Mesothelial cell of epicardium (in vitro differentiated cells): ENCODE measurements around the gene PASK. TPM values are rescaled to one million over a fixed set of nuclear protein-coding genes. Genes with fewer than 3 reads are reported as not detected.

Experiments used
- DNase-seq, 2 experiments: peaks; one replicate each; pipeline ENCODE4 v3.0.0; 2021; ENCODE audit warnings: low spot score in 2 of 2; ENCODE audit not compliant: unreplicated experiment in 2 of 2
- H3K27ac Mint-ChIP-seq: 2 replicates; pipeline ENCODE4 v1.8.0; 2021; ENCODE audit warnings: mixed read lengths
- H3K27me3 Mint-ChIP-seq: 2 replicates; pipeline ENCODE4 v1.8.0; 2021; ENCODE audit warnings: low read depth, mixed read lengths
- H3K36me3 Mint-ChIP-seq: 2 replicates; pipeline ENCODE4 v1.8.0; 2021; ENCODE audit warnings: mixed read lengths
- H3K4me1 Mint-ChIP-seq: 2 replicates; pipeline ENCODE4 v1.8.0; 2021; ENCODE audit warnings: mixed read lengths
- H3K4me3 Mint-ChIP-seq: 2 replicates; pipeline ENCODE4 v1.8.0; 2021; ENCODE audit warnings: mild to moderate bottlenecking, moderate library complexity, mixed read lengths
- H3K9me3 Mint-ChIP-seq: 2 replicates; pipeline ENCODE4 v1.8.0; 2021; ENCODE audit warnings: mixed read lengths
- total RNA-seq: library from RNA; stranded (reverse); gene quantifications from 3 replicates; pipeline ENCODE4 v1.2.1, GENCODE V29; 2021
- TF ChIP-seq, protein P1 (sequence below): fragments of 200-600 bp; sonication (generic); IDR thresholded peaks from one replicate; pipeline ENCODE4 v1.5.0; 2021; ENCODE audit warnings: antibody characterized with exemption; ENCODE audit not compliant: unreplicated experiment

PASK gene
- total RNA-seq, 1 donor from 2014 or later = 26.1 TPM

DNA sequence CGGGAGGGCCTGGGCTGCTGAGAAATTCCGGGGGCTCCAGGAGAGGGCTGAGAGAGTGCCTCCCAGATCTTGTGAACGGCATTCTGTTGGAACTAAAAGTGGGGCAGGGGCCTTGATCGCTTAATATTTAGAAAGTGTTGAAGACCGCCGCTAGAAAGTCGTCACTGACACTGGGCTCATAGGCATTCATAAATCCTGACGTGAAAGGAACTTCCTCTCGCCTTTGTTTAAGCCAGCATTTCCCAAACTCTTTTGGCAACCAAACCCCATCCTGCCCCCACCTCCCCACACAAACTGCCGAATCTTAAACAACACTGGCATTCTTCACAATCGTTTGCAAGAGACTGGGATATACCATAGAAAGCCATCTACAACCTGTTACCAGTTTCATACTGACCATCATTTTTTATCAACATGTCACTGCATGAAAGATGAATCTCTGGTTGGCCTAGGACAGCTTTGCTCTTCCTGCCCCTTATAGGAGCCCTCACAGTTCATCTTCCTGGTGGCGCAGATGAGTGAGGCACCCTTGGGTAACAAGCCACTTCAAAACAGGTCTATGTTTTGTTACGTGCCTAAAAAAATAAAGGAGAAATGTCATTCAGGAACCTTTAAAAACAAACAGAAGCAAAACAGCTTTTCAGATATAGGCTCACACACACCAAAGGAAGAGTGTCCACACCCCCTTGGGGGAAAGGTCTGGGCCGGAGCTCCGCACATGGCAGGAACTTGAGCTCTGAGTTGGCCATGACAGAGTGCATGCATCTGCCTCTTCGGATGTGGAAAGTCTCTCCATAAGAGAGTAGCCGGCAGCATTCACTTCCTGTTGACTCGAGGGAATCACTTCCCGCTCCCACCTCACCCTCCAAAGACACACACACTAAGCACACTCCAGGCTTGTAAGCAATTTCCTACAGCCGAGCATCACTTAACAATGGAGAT is 60.2 kb downstream of the PASK start:
- H3K27ac Mint-ChIP-seq = no peak overlapping the region

DNA sequence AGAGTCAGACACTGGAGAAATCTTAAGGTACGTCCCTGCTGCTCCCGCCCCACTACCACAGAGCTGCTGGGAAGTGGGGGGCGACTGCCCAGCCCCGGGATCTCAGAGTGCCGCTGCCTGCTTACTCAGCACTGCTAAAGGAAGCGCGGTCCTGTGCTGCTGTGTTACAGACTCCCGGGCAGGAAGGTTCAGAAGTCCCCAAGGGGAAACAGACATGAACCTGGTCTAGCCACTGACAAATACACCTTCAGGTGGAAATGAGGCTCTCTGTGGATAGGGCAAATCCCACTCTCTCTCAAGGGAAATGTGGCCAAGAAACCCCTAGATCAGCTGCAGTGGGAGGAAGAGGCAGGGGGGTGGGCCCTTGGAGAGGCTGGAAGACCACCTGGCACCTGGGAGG is 60.9 kb downstream of the PASK start:
- TF ChIP-seq, protein P1, sequence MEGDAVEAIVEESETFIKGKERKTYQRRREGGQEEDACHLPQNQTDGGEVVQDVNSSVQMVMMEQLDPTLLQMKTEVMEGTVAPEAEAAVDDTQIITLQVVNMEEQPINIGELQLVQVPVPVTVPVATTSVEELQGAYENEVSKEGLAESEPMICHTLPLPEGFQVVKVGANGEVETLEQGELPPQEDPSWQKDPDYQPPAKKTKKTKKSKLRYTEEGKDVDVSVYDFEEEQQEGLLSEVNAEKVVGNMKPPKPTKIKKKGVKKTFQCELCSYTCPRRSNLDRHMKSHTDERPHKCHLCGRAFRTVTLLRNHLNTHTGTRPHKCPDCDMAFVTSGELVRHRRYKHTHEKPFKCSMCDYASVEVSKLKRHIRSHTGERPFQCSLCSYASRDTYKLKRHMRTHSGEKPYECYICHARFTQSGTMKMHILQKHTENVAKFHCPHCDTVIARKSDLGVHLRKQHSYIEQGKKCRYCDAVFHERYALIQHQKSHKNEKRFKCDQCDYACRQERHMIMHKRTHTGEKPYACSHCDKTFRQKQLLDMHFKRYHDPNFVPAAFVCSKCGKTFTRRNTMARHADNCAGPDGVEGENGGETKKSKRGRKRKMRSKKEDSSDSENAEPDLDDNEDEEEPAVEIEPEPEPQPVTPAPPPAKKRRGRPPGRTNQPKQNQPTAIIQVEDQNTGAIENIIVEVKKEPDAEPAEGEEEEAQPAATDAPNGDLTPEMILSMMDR = no peak
- DNase-seq = no peak
- H3K4me3 Mint-ChIP-seq = no peak overlapping the region
- peaks cover 45% of the 10 kb centered on the region for H3K36me3 Mint-ChIP-seq
- peaks cover 19% of the 10 kb centered on the region for H3K9me3 Mint-ChIP-seq
- H3K27me3 Mint-ChIP-seq = no peaks in the 10 kb centered on the region
- no peaks in the 10 kb centered on the region for H3K4me1 Mint-ChIP-seq
- no peak overlapping the region for H3K27ac Mint-ChIP-seq

More for the DNA sequence above, 60.2 kb downstream of the PASK start:
- Mint-ChIP-seq H3K36me3 (peaks cover 45% of the 10 kb centered on the region), H3K27me3 (no peaks in the 10 kb centered on the region), H3K4me1 (no peaks in the 10 kb centered on the region), H3K9me3 (peaks cover 19% of the 10 kb centered on the region), H3K4me3 (no peak overlapping the region)
- DNase-seq = no peak
- TF ChIP-seq, protein P1 = no peak

DNA sequence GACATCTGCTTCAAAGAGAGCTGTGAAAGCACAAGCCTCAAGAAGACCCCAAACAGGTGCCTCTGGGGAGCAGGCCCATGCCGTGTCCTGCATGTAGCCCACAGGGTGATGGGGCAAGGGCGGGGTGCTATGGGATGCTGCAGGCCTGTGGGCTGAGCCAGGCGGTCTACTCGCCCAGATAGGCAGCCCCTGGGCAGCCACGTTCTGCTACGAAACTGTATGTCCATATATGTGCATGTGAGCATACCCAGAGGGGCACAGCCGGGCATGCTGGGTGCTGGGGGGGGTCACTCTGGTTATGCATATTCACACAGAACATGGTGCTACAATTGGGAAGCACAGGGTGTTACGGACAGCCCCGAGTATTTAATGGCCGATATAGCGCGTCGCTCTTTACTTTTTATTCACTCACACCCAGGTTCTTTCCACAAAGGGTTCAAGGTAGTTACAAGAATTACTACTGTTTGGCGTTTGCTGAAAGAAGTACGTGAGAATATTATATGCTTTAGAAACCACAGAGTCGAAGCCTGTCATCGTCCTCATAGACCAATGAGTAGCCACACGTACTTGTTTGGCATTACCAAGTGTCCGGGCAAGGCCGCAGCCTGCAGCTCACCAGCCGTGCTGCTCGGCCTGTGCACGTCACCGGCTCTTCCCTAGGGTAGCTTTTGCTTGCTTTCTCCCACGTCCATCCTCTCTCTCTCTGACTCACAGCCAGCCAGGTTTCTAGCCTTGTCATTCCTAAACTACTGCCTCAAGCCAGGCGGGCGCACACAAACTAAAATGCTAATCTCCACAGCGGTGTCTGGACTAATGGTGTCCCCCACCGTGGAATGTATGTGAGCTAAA is 61.6 kb downstream of the PASK start:
- peaks cover 19% of the 10 kb centered on the region for H3K9me3 Mint-ChIP-seq
- no peak overlapping the region for H3K4me3 Mint-ChIP-seq
- no peaks in the 10 kb centered on the region for H3K4me1 Mint-ChIP-seq
- peaks cover 44% of the 10 kb centered on the region for H3K36me3 Mint-ChIP-seq
- DNase-seq = no peak
- H3K27ac Mint-ChIP-seq = no peak overlapping the region
- TF ChIP-seq, protein P1 = no peak
- no peaks in the 10 kb centered on the region for H3K27me3 Mint-ChIP-seq

DNA sequence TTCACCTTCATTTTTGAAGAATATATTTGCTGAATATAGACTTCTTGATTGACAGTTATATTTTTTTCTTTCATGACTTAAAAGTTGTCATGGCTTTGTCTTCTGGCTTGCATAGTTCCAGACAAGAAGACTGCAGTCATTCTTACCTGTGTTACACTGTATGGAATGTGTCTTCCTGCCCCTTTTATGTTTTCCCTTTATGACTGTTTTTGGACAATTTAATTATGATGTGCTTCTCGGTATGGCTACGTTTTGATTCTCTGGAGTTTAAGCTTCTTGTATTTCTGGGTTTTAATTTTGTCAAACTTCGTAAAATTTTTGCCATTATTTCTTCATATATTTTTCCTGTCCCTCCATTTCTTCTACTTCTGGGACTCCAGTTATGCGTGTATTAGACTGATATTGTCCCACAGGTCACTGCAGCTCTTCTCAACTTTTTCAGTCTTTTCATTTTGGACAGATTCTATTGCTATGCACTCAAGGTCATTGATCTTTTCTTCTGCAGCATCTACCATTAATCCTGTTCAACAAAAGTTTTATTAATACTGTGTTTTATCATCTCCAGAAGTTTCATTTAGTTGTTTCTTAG is 64.3 kb downstream of the PASK start:
- Mint-ChIP-seq H3K9me3 (peaks cover 19% of the 10 kb centered on the region), H3K4me1 (no peaks in the 10 kb centered on the region), H3K36me3 (peaks cover 38% of the 10 kb centered on the region), H3K4me3 (no peak overlapping the region), H3K27ac (no peak overlapping the region), H3K27me3 (no peaks in the 10 kb centered on the region)
- DNase-seq = no peak
- TF ChIP-seq, protein P1 = no peak

DNA sequence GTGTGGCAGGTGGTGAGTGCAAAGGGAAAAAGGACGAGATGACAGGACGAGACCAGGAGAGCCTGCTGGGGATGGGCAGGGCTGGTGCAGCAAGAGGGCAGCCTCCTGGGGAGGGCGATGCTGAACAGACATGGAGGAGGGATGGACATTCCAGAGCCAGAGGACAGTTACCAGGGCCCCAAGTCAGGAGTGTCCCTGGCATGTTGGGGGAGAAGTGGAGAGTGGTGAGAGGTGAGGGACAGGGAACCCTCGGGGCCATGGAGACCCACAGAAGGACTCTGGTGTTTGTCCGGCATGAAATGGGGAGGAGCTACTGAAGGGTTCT is 66.2 kb downstream of the PASK start:
- H3K4me3 Mint-ChIP-seq = no peak overlapping the region
- DNase-seq = no peak
- no peaks in the 10 kb centered on the region for H3K4me1 Mint-ChIP-seq
- H3K27ac Mint-ChIP-seq = no peak overlapping the region
- H3K36me3 Mint-ChIP-seq = peaks cover 33% of the 10 kb centered on the region
- TF ChIP-seq, protein P1 = no peak
- no peaks in the 10 kb centered on the region for H3K27me3 Mint-ChIP-seq
- H3K9me3 Mint-ChIP-seq = peaks cover 19% of the 10 kb centered on the region
